K562 (cell line): Measurements from ENCODE around the gene ECSIT. TPM values are rescaled to one million over a fixed set of nuclear protein-coding genes. Genes with fewer than 3 reads are reported as not detected.

Experiments
- BRF2 ChIP-seq: IDR thresholded peaks from 3 replicates; pipeline ENCODE4 v1.6.1; 2011; ENCODE audit warnings: borderline replicate concordance, mild to moderate bottlenecking; ENCODE audit not compliant: insufficient read length, insufficient read depth
- CHAMP1 ChIP-seq: fragments of 450-650 bp; IDR thresholded peaks from 2 replicates; pipeline ENCODE4 v1.6.1; 2016; ENCODE audit warnings: mild to moderate bottlenecking
- COPS2 ChIP-seq: fragments of 450-650 bp; conservative IDR thresholded peaks from 2 replicates; pipeline ENCODE4 v1.6.1; 2016; ENCODE audit warnings: mild to moderate bottlenecking, moderate library complexity
- CREB3 ChIP-seq: fragments of 450-650 bp; conservative IDR thresholded peaks from 2 replicates; pipeline ENCODE4 v1.6.1; 2016; ENCODE audit warnings: missing genetic modification characterization, low read depth, mild to moderate bottlenecking, missing compliant biosample characterization, moderate library complexity
- CXXC5 ChIP-seq: fragments of 250-450 bp; sonication (Bioruptor Pico); IDR thresholded peaks from 2 replicates; pipeline ENCODE4 v1.8.0; 2022; ENCODE audit warnings: inconsistent platforms, mild to moderate bottlenecking, moderate library complexity
- FOXJ3 ChIP-seq: sonication (generic); formaldehyde crosslinking; IDR thresholded peaks from 2 replicates; pipeline ENCODE4 v1.4.0; 2020; ENCODE audit warnings: mild to moderate bottlenecking, missing genetic modification reagents
- KLF16 ChIP-seq: IDR thresholded peaks from 2 replicates; pipeline ENCODE4 v1.6.1; 2016; ENCODE audit warnings: antibody characterized with exemption
- MTA2 ChIP-seq: fragments of 450-650 bp; IDR thresholded peaks from 2 replicates; pipeline ENCODE4 v1.6.1; 2016; ENCODE audit warnings: low read depth
- PML ChIP-seq: IDR thresholded peaks from 2 replicates; pipeline ENCODE4 v1.6.1; 2012; ENCODE audit warnings: low read length, inconsistent platforms
- SIX5 ChIP-seq, 2 experiments: IDR thresholded peaks; 2 replicates each; pipeline ENCODE4 v1.6.1; 2011; ENCODE audit warnings: low read length in 2 of 2, borderline replicate concordance in 1 of 2, low read depth in 1 of 2, mild to moderate bottlenecking in 1 of 2, moderate library complexity in 1 of 2; ENCODE audit not compliant: insufficient read depth in 1 of 2
- TEAD4 ChIP-seq, 2 experiments: sonication (generic) in 1 of 2; formaldehyde crosslinking in 1 of 2; IDR thresholded peaks; 2 replicates each; pipeline versions ENCODE4 v1.6.1 to v1.8.0; 2012 to 2022; ENCODE audit warnings: borderline replicate concordance in 1 of 2, inconsistent platforms in 1 of 2, low read length in 1 of 2, mild to moderate bottlenecking in 1 of 2, missing genetic modification reagents in 1 of 2
- ZNF174 ChIP-seq: fragments of 250-450 bp; sonication (Bioruptor Pico); IDR thresholded peaks from 2 replicates; pipeline ENCODE4 v1.4.0; 2020; ENCODE audit warnings: mild to moderate bottlenecking
- polyA plus RNA-seq, 8 experiments: library from polyadenylated mRNA; depleted of rRNA in 4 of 8; stranded (reverse) in 5 of 8; unstranded in 3 of 8; fragments of >200 nt; fragmentation: Nextera tagmentation in 2 of 8; fragmentation: Illumina TruSeq in 1 of 8; extraction: Ambion mirVana in 2 of 8; extraction: Trizol in 1 of 8; gene quantifications; 2 replicates each; pipeline versions ENCODE4 v1.2.1 to v1.2.3, GENCODE V29; 2011 to 2014; ENCODE audit warnings: inconsistent platforms in 1 of 8, missing spikeins in 1 of 8
- total RNA-seq, 7 experiments: library from RNA; depleted of rRNA in 6 of 7; stranded (reverse); fragments of >200 nt in 6 of 7; fragmentation: Illumina TruSeq in 2 of 7; extraction: Trizol in 2 of 7; gene quantifications; 2 replicates each; pipeline versions ENCODE4 v1.2.1 to v1.2.3, GENCODE V29; 2011 to 2021; ENCODE audit warnings: low replicate concordance in 1 of 7
- TF ChIP-seq, protein P1 (sequence below): sonication (generic); formaldehyde crosslinking; IDR thresholded peaks from 2 replicates; pipeline ENCODE4 v1.4.0; 2020; ENCODE audit warnings: mild to moderate bottlenecking, missing genetic modification reagents
- TF ChIP-seq, protein P2 (sequence below): fragments of 450-650 bp; IDR thresholded peaks from 2 replicates; pipeline ENCODE4 v1.6.1; 2016; ENCODE audit warnings: antibody characterized with exemption
- TF ChIP-seq, protein P3 (sequence below), 2 experiments: fragments of 450-650 bp; IDR thresholded peaks; 2 replicates each; pipeline ENCODE4 v1.6.1; 2016

The ECSIT gene
- total and polyA plus RNA-seq, 9 of the 15 experiments (the other 6 are each of a cell fraction or from before 2014, with no cell fraction given): 1.1 to 82.5 (median 43.9) TPM

DNA sequence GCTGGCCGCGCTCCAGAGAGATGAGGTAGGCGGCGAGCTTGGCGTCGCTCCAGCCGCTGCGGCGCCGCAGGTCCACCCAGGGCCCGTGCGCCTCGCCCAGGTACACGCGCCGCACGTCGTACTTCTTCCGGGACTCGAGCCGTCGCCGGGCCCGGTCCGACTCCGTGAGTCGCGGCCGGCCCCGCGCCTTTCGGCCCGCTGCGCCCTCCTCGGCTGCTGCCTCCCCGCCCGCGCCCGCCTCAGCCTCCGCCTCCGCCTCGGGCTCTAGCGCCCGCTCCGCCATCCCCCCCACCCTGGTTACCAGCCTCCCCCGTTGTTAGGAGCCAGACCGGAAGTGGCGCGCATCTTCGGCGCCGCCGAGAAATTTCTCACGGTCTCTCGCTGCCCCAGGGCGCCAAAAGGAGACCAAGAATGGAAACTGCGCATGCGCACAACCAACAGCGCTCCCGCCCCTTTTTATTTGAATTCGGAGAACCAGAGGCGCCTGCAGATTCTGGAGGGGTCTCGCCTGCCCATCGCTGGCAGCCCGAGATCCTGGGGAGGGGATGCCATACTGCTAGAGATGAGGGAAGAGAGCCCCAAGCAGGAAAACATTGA lies 23.3 kb downstream of the ECSIT start, which contains the start of gene ZNF653 (continued):
- no peak for TF ChIP-seq KLF16
- TF ChIP-seq, protein P1, sequence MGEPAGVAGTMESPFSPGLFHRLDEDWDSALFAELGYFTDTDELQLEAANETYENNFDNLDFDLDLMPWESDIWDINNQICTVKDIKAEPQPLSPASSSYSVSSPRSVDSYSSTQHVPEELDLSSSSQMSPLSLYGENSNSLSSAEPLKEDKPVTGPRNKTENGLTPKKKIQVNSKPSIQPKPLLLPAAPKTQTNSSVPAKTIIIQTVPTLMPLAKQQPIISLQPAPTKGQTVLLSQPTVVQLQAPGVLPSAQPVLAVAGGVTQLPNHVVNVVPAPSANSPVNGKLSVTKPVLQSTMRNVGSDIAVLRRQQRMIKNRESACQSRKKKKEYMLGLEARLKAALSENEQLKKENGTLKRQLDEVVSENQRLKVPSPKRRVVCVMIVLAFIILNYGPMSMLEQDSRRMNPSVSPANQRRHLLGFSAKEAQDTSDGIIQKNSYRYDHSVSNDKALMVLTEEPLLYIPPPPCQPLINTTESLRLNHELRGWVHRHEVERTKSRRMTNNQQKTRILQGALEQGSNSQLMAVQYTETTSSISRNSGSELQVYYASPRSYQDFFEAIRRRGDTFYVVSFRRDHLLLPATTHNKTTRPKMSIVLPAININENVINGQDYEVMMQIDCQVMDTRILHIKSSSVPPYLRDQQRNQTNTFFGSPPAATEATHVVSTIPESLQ (CRISPR knock-in tag): no peak
- no peak for TF ChIP-seq ZNF174 (CRISPR knock-in tag)
- TF ChIP-seq SIX5 (IDR thresholded peaks at IDR 0.05; ENCODE audit: borderline replicate concordance in 1 of 2, insufficient read depth in 1 of 2, low read depth in 1 of 2, low read length in 2 of 2): peak in 1 of 2 experiments; percentile 47; a peak in 2 of 4 replicates
- TF ChIP-seq MTA2: no peak
- TF ChIP-seq CHAMP1: no peak
- no peak for TF ChIP-seq COPS2
- TF ChIP-seq TEAD4 (IDR thresholded peaks at IDR 0.05; ENCODE audit: low read length): 0 out of 2 replicates have a peak, but pooled peaks have one; percentile 14
- TF ChIP-seq TEAD4 (CRISPR knock-in tag; IDR thresholded peaks at IDR 0.05; ENCODE audit: borderline replicate concordance): no peak
- no peak for TF ChIP-seq FOXJ3 (CRISPR knock-in tag)
- peak; percentile 89 for TF ChIP-seq CXXC5 (CRISPR knock-in tag)
- TF ChIP-seq PML: 0 out of 2 replicates have a peak, but pooled peaks have one; percentile 13
- TF ChIP-seq CREB3 (tag): no peak
- no peak for TF ChIP-seq BRF2
- TF ChIP-seq, protein P2, sequence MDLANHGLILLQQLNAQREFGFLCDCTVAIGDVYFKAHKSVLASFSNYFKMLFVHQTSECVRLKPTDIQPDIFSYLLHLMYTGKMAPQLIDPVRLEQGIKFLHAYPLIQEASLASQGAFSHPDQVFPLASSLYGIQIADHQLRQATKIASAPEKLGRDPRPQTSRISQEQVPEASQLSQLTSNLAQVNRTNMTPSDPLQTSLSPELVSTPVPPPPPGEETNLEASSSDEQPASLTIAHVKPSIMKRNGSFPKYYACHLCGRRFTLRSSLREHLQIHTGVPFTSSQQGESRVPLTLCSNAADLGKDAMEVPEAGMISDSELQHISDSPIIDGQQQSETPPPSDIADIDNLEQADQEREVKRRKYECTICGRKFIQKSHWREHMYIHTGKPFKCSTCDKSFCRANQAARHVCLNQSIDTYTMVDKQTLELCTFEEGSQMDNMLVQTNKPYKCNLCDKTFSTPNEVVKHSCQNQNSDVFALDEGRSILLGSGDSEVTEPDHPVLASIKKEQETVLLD: peak; percentile 99
- TF ChIP-seq, protein P3, sequence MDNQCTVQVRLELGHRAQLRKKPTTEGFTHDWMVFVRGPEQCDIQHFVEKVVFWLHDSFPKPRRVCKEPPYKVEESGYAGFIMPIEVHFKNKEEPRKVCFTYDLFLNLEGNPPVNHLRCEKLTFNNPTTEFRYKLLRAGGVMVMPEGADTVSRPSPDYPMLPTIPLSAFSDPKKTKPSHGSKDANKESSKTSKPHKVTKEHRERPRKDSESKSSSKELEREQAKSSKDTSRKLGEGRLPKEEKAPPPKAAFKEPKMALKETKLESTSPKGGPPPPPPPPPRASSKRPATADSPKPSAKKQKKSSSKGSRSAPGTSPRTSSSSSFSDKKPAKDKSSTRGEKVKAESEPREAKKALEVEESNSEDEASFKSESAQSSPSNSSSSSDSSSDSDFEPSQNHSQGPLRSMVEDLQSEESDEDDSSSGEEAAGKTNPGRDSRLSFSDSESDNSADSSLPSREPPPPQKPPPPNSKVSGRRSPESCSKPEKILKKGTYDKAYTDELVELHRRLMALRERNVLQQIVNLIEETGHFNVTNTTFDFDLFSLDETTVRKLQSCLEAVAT (IDR thresholded peaks at IDR 0.05): no peak
